ENCODE measurements around the gene GPR132. TPM values are rescaled to one million over a fixed set of nuclear protein-coding genes. Genes with fewer than 3 reads are reported as not detected.

Gene GPR132
- total and polyA plus RNA-seq, 8 donors, result 0.14 to 2.3 (median 0.55) TPM

GRCh38 chr14:105025429-105025828 is 39.8 kb downstream of the GPR132 start:
- TF ChIP-seq CTCF (IDR thresholded peaks at IDR 0.05), result no peak
- DNase-seq (no peak), FAIRE-seq (no peak), ATAC-seq (no peak)
- Histone ChIP-seq H3K27ac (no peak overlapping the region), H3K36me3 (no peaks in the 10 kb centered on the region), H3K4me3 (no peak overlapping the region), H3K9me3 (no peaks in the 10 kb centered on the region), H3K4me1 (peaks cover 0 to 7% (median 0%) of the 10 kb centered on the region in 3 donors), H3K27me3 (no peaks in the 10 kb centered on the region)
- WGBS, 2 donors, result 92 to 96% methylated on average over 6 of the region's 6 CpGs
- intact Hi-C loops (cut with DNase I), result no loop called here

GRCh38 chr14:105023791-105024480 is 41.3 kb downstream of the GPR132 start:
- no peak for FAIRE-seq
- 63% methylated on average over 4 of the region's 4 CpGs for WGBS, 2 donors
- Histone ChIP-seq H3K4me1 (peaks cover 0 to 14% (median 7%) of the 10 kb centered on the region in 3 donors), H3K9me3 (no peaks in the 10 kb centered on the region), H3K4me3 (no peak overlapping the region), H3K27ac (no peak overlapping the region), H3K27me3 (no peaks in the 10 kb centered on the region), H3K36me3 (no peaks in the 10 kb centered on the region)
- no peak for TF ChIP-seq CTCF (IDR thresholded peaks at IDR 0.05)
- DNase-seq, result no peak
- intact Hi-C loops (cut with DNase I), result no loop called here
- no peak for ATAC-seq

GRCh38 chr14:105023144-105023543 is 42.1 kb downstream of the GPR132 start:
- Histone ChIP-seq H3K27me3 (no peaks in the 10 kb centered on the region), H3K9me3 (no peaks in the 10 kb centered on the region), H3K4me1 (peaks cover 0 to 14% (median 7%) of the 10 kb centered on the region in 3 donors), H3K4me3 (no peak overlapping the region), H3K36me3 (no peaks in the 10 kb centered on the region), H3K27ac (no peak overlapping the region)
- FAIRE-seq (no peak), DNase-seq (no peak), ATAC-seq (no peak)
- intact Hi-C loops (cut with DNase I), result no loop called here
- no peak for TF ChIP-seq CTCF (IDR thresholded peaks at IDR 0.05)
- WGBS, 2 donors, result 83 to 87% methylated on average over 11 of the region's 11 CpGs

- FAIRE-seq (no peak), DNase-seq (no peak), ATAC-seq (no peak)
- intact Hi-C loops (cut with DNase I), result no loop called here
- Histone ChIP-seq H3K27ac (no peak overlapping the region), H3K27me3 (no peaks in the 10 kb centered on the region), H3K36me3 (no peaks in the 10 kb centered on the region), H3K9me3 (no peaks in the 10 kb centered on the region), H3K4me3 (peak overlapping the region in 3 of 4 donors; percentile 43 to 79 (median 47)), H3K4me1 (peaks cover 0 to 14% (median 7%) of the 10 kb centered on the region in 3 donors)
- no peak for TF ChIP-seq CTCF (IDR thresholded peaks at IDR 0.05)
- WGBS, 2 donors, result 44 to 50% methylated on average over 2 of the region's 2 CpGs
These were observed 43.0 kb downstream of the GPR132 start for GRCh38 chr14:105022276-105022670.

GRCh38 chr14:105021656-105022275 is 43.5 kb downstream of the GPR132 start:
- WGBS, 2 donors, result 8% methylated on average over 20 of the region's 20 CpGs
- Histone ChIP-seq H3K27me3 (no peaks in the 10 kb centered on the region), H3K4me1 (peaks cover 0 to 14% (median 7%) of the 10 kb centered on the region in 3 donors), H3K4me3 (peak overlapping the region; percentile 43 to 79 (median 46)), H3K36me3 (no peaks in the 10 kb centered on the region), H3K27ac (peak overlapping the region; percentile 23 to 72 (median 68)), H3K9me3 (no peaks in the 10 kb centered on the region)
- ATAC-seq (peak in 3 of 4 donors; percentile 1 to 10 (median 7)), FAIRE-seq (no peak), DNase-seq (peak in 5 of 6 donors; percentile 23 to 60 (median 56))
- no peak for TF ChIP-seq CTCF (IDR thresholded peaks at IDR 0.05)
- intact Hi-C loops (cut with DNase I), result no loop called here

Measured in pancreas (tissue), 10 donors.